ENCODE measurements around the gene SNED1.

Gene SNED1

GRCh38 chr2:241133436-241133820 lies 135.0 kb downstream of the SNED1 start:
- DNase-seq: no peak

GRCh38 chr2:241134711-241135110 lies 136.3 kb downstream of the SNED1 start:
- DNase-seq: no peak

GRCh38 chr2:241135737-241136136 lies 137.3 kb downstream of the SNED1 start:
- DNase-seq: no peak

GRCh38 chr2:241136191-241136590 lies 137.8 kb downstream of the SNED1 start:
- no peak for DNase-seq

- DNase-seq: no peak
These were observed 138.3 kb downstream of the SNED1 start for GRCh38 chr2:241136661-241137260.

- DNase-seq: no peak
These were observed 139.1 kb downstream of the SNED1 start for GRCh38 chr2:241137276-241138190.

GRCh38 chr2:241138471-241138870 lies 140.1 kb downstream of the SNED1 start:
- no peak for DNase-seq

- DNase-seq: no peak
These were observed 141.4 kb downstream of the SNED1 start for GRCh38 chr2:241139531-241140444.

- DNase-seq: no peak
These were observed 142.0 kb downstream of the SNED1 start for GRCh38 chr2:241140445-241140840.

GRCh38 chr2:241141214-241141770 lies 142.9 kb downstream of the SNED1 start:
- DNase-seq: no peak

- no peak for DNase-seq
These were observed 143.6 kb downstream of the SNED1 start for GRCh38 chr2:241142063-241142462.

- no peak for DNase-seq
These were observed 144.2 kb downstream of the SNED1 start for GRCh38 chr2:241142593-241142992.

Data from inflammatory macrophage treated with lipopolysaccharide for 1 hour (primary cell).